Tibial nerve (tissue), 3 donors: ENCODE data around the gene LARP1B.

Experiments used
- POLR2A ChIP-seq, 2 donors: fragments of 450-650 bp; IDR thresholded peaks; one replicate each; pipeline ENCODE4 v1.6.1; 2017; ENCODE audit warnings: antibody characterized with exemption in 2 of 2, mild to moderate bottlenecking in 2 of 2, moderate library complexity in 2 of 2
- TF ChIP-seq, protein P1 (sequence below), 5 experiments: fragments of 200-600 bp in 3 of 5; fragments of 450-650 bp in 2 of 5; sonication (generic) in 3 of 5; IDR thresholded peaks; one replicate each; pipeline ENCODE4 v1.5.1; 2016 to 2019; ENCODE audit warnings: antibody characterized with exemption in 5 of 5, mild to moderate bottlenecking in 3 of 5, moderate library complexity in 2 of 5

DNA sequence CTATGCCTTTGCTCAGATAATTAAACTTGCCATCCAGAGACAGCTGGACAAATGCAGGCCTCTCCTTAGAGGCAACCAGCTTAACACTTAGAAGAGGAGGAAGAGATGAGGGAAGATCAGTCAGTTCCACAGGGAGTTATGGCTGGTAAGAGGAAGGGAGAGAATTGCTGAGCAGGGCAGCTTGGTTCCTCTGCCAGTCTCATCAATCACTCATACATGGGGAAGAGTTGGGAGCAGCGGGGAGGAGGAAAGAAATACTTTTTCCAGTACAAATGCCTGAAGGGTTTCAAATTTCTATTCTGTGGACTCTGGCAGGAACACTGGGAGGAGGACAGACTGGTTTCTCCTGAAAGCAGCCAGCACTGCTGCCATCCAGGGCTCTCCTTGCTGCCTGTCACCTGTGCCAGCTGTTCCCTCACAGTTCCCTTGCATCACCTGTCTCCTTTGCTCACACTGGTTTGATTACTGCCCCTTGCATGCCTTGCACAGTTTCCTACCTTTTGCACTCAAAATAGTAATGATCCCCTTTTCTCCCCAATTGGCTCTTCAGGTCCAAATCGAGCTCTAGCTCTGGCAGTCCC, 167.0 kb downstream of the LARP1B start:
- TF ChIP-seq, protein P1, sequence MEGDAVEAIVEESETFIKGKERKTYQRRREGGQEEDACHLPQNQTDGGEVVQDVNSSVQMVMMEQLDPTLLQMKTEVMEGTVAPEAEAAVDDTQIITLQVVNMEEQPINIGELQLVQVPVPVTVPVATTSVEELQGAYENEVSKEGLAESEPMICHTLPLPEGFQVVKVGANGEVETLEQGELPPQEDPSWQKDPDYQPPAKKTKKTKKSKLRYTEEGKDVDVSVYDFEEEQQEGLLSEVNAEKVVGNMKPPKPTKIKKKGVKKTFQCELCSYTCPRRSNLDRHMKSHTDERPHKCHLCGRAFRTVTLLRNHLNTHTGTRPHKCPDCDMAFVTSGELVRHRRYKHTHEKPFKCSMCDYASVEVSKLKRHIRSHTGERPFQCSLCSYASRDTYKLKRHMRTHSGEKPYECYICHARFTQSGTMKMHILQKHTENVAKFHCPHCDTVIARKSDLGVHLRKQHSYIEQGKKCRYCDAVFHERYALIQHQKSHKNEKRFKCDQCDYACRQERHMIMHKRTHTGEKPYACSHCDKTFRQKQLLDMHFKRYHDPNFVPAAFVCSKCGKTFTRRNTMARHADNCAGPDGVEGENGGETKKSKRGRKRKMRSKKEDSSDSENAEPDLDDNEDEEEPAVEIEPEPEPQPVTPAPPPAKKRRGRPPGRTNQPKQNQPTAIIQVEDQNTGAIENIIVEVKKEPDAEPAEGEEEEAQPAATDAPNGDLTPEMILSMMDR (IDR thresholded peaks at IDR 0.05), result no peak
- no peak for TF ChIP-seq POLR2A (IDR thresholded peaks at IDR 0.05)
